GM19351 (cell line): ENCODE results near the gene GHITM.
"Not testable (repeated sequence)": the region's sequence is repeated elsewhere in the genome, so short reads cannot be mapped to it uniquely, and the experiment has no call there.

ENCODE experiments used
- ATAC-seq: cut with Tn5 transposase; IDR thresholded peaks from one replicate; pipeline ENCODE4 v1.9.1; 2021; ENCODE audit warnings: mild to moderate bottlenecking, moderate library complexity; ENCODE audit not compliant: unreplicated experiment

The GHITM gene

DNA sequence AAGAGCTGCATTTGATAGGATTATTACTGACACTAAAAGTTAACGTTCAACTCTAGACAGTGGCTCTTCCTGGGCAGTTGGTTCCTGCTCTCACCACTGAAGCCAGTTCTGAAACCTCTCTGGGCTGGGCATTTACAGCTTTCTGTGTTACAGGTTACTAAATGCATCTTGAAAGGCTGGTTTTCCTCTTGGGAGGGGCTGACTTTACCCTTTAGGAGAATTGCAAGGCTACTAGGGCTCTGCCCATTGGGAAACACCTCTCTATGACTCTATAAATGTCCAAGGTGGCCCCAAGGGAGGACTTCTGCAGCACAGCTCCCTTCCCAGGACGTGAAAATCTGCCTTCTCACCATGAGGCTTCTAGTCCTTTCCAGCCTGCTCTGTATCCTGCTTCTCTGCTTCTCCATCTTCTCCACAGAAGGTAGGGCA lies 34.2 kb downstream of the GHITM start, which contains the start of gene GPR15LG:
Gene GPR15LG, plus strand, starts transcription at position 301 of the 429 bp plus-strand sequence. Its CDS starts 51 bp downstream, at position 352.
- ATAC-seq: no peak

DNA sequence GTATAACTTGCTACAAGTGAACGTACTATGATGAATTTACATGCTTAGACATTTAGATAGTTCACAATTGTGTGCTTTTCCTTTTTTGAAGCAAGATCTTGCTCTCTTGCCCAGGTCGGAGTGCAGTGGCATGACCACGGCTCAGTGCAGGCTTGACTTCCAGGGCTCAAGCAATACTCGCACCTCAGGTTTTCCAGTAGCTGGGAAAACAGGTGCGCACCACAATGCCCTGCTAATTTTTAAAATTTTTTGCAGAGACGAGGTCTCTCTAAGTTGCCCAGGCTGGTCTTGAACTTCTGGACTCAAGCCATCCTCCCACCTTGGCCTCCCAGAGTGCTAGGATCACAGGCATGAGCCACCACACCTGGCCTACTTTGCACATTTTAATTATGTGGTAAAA lies 36.1 kb downstream of the GHITM start:
- no peak for ATAC-seq

DNA sequence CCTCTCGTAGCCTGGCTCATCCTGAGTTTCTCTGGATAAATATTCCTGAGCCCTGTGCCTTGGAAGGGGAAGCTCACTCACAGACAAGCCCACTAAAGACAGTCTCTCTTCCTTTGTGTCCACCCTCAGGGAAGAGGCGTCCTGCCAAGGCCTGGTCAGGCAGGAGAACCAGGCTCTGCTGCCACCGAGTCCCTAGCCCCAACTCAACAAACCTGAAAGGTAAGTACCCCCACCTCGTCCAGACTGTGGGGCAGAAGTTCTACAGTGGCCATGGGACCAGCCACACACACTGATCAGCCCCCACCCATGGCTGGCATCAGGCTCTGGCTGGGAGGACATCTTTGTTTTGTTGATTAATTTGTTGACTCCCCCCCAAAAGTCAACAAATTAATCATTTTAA lies 37.0 kb downstream of the GHITM start:
- no peak for ATAC-seq

DNA sequence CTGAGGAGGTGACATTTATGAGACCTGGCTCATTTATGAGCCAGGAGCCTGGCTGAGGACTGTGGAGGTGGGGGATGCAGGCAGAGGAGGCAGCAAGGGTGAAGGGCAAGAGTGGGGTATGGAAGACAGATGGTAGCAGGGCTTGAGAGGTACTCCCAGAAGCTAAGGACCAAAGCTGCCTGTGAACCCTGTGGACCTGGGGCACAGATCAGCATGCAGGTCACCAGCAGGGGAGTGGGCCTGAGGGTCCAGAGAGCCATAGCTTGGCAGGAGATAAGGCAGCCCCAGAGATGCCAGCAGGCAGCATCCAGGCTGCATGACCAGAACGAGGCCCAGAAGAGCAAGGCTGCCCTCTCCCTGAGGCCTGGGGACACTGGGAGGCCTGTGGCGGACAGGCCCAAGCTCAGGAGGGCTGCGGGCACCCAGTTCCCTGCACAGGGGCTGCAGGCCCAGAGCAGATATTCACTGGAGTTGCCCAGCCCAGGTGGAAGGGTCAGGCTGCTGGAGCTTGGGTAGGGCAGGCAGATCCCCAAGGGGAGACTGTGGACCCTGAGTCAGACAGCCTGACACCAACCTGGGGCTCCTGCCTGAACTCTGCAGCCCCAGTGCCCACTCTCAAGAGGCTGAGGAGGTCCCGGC lies 37.6 kb downstream of the GHITM start:
- no peak for ATAC-seq

DNA sequence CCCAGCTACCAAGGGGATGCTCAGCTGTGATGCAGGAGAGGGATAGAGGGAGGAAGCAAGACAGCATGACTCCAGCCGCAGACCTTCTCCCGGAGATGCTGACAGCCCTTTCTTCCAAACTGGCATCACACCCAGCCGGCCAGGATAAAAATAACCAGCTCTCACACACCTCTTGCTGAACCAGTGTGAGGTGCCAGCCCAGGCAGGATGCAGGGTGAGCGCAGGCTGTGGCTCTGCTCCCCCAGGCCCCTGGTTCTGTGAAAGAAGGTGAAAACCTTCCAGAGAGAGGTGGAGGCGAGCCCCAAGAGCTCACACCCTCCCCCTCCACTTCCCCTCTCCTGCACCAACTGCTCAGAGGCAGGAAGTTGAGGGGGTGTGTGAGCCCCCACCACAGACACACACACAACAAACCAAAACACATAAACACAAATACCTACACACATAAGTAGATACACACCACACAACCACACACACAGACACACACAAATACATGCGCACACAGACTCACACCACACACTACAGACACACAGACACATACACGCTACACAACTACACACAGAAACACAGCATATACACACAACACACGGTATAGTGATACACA lies 38.3 kb downstream of the GHITM start:
- peak; percentile 51 for ATAC-seq

DNA sequence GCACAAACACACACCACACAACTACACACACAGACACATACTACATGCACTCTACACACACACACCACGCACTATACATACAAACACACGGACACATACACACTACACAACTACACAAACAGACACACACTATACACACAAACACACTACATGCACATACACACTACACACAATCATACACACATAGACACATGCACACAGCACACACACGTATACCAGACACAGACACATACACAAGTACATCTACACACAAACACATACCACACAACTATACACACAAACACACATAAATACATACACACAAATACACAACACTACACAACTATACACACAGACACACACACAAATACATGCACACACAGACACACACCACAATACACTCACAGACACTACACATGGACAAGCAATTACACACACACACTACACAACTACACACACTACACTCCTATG lies 38.9 kb downstream of the GHITM start:
- no peak for ATAC-seq

DNA sequence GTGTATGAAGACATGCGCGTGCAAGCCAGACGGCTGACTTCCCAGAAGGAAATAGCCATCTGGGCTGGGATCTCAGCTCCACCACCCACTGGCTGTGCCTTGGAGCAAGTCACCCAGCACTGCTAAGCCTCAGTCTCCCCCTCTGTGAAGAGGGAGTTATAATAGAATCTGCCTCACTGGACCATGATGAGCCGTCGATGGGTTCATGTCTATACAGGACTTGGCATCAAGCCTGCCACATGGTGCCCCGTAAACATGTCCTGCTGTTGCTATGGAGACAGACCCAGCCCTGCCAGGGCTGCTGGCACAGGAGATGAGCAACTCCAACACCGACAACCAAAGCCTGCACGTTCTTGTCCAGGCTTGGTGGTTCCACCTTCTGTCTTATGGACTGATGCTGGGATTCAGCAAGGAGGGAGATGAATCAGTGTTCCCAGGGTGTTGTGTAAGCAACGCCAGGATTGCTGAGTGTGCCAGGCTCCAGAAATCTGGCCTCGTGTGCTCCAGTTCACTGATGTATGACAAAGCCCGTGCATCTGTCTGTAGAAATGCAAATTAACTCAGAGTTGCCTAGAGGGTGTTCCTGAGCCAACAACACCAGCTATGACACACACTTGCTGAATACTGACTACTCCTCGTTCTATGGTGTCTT lies 39.9 kb downstream of the GHITM start:
- ATAC-seq: peak; percentile 90

DNA sequence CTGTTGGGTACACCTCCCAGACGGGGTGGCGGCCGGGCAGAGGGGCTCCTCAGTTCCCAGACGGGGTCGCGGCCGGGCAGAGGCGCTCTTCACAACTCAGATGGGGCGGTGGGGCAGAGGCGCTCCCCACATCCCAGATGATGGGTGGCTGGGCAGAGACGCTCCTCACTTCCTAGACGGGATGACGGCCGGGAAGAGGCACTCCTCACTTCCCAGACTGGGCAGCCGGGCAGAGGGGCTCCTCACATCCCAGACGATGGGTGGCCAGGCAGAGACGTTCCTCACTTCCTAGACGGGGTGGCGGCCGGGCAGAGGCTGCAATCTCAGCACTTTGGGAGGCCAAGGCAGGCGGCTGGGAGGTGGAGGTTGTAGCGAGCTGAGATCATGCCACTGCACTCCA lies 41.1 kb downstream of the GHITM start:
- ATAC-seq: not testable (repeated sequence)

DNA sequence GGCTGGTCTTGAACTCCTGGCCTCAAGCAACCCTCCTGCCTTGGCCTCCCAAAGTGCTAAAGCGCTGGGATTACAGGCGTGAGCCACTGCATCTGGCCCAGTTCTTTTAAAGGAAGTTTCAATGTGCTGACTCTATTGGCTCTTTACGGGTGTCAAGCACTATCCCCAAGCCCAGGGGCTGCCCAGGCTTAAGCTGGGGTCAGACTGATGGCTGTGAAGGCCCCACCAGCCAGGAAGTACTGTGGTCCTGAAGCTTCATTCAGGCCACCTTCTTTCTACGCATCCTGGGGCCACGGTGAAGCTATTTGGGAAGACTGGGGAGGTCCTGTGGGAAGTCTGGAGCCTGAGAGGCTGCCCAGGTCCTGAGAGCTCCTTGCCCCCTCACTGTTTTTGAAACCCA lies 42.3 kb downstream of the GHITM start:
- ATAC-seq: no peak

DNA sequence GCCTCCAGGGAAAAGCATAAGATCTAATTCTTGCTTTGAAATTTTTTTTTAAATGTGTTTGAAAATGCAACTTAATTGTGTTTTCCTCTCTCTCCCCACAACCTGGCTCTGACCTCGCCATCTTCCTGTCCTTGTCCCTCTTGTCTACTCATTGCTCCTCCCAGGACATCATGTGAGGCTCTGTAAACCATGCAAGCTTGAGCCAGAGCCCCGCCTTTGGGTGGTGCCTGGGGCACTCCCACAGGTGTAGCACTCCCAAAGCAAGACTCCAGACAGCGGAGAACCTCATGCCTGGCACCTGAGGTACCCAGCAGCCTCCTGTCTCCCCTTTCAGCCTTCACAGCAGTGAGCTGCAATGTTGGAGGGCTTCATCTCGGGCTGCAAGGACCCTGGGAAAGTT lies 45.2 kb downstream of the GHITM start:
- ATAC-seq: peak; percentile 46

DNA sequence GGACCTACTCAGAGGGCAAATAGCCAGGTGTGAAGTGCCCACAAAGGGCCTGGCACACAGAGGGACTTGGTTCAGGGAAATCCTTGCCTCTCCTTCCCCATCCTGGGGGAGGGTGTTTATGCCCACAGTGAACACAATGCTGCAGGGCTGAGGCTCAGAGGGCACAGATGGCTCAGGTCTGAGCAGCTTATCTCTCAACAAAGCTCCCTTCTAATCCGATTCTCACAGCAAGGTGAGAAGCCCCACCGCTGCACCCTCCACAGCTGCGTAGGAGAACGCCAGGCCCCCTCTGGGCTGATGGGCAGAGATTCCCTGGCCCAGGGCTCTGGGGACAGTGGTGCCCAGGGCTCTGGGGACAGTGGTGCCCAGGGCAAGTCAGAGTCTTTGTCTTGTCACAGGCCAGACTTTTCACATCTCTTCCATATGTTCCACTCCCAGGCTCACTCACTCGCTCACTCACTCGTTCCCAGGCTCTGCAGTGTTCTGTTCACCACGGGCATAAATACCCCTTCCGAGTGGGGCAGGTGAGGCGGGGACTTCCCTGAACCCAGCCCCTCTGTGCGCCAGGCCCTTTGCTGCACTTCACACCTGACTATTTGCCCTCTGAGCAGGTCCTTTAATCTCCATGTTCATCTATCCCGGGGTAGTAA lies 46.3 kb downstream of the GHITM start:
- ATAC-seq: no peak

DNA sequence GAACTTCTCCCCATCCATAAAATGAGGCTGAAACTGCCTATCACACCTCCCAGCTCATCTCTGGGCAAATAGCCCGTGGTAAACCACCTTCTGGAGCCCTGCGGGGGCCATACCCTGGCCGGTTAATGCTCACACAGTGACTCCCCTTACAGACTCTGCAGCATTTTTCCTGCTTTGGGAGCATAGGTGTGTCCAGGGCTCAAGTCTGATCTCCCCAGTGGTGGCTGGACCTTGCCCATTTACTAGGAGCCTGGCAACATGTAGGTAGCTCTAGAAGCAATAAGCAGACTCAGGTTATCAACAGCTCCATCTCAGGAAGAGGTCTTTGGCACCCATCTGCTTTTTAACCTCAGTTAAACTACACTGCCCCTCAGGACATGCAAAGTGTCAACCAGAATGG lies 49.5 kb downstream of the GHITM start:
- ATAC-seq: no peak

DNA sequence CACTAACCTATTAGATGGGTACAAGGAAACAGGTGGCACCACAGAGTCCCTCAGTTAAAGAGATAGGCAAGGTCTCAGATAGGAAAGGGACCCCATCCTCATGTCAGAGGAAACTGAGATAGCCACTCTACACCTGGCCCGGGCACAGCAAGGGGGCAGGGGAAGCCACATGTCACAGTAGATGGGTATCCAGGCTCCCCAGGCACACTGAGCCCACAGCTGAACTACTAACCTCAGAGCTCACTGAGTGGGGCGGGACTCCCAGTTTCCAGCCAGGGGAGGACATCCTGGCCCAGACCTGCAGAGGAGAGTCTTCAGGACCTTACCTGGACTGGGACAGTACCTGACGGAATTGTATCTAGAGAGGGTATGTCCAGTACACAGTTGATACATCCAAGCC lies 51.3 kb downstream of the GHITM start:
- ATAC-seq: no peak

DNA sequence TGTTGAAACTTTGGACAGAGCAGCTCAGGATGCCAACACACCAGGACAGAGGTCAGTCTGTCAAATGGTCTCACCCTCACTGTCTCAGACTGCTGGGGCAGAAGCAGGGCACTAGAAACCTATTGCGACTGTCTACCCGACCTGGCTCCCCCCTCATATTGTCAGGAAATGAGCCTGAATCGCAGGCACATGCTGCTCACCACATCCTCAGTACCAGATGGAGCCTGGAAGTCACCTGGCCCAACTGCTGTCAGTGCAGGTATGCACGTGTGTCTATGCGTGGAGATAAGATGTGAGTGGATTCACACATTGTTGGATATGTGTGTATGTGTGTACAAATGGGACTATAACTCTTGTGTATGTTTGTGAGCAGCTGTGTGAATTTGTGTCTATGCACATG lies 51.8 kb downstream of the GHITM start:
- no peak for ATAC-seq

DNA sequence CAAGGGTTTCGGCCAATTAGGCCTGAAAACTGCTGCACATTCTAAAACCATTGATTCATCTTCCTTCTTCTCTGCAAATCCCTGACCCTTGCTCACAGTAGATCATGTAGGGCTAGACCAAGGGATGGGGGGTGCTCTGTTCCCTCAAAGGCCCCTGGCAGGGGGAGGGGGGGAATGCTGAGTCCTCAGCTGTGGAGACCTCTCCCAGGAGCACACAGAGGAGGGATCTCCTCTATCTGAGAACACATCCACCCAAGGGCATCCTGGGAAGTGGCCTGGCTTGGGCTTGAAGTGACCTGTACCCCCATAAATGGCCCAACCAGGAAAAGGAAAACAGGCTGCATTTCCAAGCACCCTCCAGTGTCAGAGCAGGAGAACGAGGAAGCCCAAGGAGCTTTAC lies 54.0 kb downstream of the GHITM start:
- no peak for ATAC-seq

DNA sequence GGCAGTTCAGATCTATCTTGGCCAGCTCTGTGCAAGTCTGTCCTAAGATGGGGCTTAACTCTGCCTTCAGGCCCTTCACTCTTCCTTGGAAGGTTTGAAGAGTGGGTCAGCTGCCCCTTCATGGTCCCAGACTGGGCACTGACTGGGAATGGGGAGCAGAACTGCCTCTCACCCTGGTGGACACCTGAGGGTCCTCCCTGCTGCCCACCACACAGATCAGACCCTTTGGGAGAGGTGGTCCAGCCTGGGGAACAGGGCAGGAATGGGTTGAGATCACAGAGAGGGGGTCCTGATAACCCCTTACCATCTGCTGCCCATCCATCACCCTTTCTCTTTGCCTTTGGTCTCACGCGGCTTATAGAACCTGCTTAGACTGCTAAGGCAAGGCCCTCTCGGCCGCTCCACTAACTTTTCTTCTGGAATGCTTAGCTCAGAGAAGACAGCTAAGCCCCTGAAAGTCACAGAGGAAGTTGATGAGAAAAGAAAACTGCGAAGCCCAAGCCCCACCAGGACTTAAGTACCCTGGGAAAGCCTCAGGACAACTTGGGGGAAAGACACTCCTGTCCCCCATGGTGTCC lies 54.6 kb downstream of the GHITM start:
- ATAC-seq: peak; percentile 19

DNA sequence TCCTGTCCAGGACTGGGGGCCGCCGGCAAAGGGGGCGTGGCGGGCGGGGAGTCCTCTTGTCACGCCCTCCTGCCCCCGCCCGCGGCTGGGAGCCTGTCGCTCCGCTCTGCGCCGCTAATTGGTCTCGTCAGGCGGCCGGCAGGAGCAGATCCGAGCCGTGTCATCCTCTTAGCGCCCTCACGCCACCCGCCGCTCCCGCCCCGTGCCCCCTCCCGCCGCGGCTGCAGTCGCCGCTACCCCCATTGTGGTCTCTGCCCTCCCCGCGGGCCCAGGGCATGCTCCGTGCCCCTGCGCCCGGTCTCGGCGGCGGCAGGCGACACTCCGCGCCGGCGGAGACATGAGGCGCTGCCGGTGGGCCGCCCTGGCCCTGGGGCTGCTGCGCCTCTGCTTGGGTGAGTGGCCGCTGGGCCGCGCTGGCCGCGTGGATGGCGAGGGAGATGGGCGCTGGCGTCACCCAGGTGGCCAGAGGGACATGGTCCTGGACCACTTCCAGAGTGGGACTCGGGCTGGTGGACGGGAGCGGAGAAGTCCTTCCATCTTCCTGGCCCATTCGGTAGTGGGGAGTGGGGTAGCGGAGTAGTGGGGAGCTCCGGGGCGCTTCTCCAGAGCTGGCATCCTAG lies 55.2 kb downstream of the GHITM start, which contains the start of gene CDHR1:
Gene CDHR1, plus strand, starts transcription at position 114 of the 620 bp plus-strand sequence. Its CDS starts 224 bp downstream, at position 338.
- ATAC-seq: peak; percentile 90

DNA sequence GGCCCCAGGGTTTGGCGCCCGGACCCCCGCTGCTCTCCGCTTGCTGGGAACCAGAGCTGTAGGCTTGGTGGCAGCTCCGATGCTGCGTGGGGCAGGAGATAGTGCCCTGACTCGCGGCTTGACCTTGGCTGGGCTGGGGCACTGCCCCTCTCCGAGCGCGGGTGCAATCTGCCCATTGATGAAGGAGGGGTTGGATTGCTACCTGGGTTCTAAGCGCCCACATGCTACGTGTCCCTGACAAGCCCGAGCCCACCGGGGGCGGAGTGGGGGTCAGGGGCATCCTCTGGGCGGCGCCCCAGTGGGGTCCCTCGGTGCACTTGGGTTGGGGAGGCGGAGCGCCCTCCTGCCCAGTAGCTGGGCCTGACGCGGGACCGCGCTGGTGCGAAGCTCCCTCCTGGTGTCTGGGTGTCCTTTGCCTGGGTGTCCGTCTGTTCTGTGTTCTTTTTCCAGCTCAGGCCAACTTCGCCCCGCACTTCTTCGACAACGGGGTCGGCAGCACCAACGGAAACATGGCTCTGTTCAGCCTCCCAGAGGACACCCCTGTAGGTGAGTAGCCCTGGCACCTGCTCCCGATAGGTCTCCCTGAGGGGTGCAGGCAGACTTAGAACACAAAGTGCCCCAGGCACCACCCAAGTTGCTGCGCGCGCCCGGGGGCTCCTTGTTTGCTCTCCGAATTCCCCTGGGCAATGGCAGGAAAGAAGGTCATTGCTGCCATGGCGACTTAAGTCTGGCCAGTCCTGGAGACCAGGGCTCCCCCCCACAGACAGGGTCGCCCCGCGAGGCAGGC lies 55.9 kb downstream of the GHITM start:
- ATAC-seq: no peak

DNA sequence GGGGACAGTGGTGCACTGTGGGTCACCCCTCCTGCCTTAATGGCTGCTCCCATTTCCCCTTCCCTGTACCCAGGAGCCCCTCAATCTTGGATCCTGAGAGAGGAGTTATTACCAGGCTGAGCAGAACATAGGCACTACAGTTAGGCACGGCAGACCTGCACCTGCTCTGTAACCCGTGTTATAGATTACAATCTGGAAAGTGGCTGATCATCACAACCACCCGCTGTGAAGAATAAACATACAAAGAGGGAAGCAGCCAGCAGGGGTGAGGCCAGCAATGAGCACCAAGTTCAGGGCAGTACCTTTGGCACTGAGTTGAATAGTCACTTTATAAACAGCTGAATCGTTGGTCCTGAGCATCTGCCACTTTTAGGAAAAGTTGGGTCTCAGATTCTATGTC lies 56.8 kb downstream of the GHITM start:
- no peak for ATAC-seq

DNA sequence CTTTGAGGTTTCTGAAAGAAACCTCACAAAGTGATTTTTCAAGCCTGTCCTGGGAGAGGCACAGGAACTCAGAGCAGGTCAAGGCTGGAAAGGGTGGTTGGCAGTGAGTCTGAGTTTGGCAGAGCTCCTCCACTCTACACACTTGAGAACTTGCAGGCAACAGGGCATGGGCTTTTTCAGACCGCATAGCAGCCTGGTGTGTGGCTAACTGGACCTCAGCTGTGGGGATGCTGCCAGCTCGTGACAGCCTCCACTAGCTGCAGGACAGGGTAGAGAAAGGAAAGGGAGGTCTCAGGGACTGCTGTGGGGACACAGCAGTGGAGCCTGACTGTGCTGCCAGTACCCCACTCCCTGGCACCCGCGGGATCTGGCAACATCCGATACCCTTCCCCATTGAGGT lies 57.6 kb downstream of the GHITM start:
- ATAC-seq: no peak
